CD4-positive, alpha-beta T cell treated with Interleukin-6 for 4 hours (primary cell): Measurements from ENCODE around the gene PGGT1B.

Experiments
- DNase-seq: peaks from one replicate; pipeline ENCODE4 v3.0.0-alpha.2; 2020; ENCODE audit warnings: mixed read lengths

Gene PGGT1B

DNA sequence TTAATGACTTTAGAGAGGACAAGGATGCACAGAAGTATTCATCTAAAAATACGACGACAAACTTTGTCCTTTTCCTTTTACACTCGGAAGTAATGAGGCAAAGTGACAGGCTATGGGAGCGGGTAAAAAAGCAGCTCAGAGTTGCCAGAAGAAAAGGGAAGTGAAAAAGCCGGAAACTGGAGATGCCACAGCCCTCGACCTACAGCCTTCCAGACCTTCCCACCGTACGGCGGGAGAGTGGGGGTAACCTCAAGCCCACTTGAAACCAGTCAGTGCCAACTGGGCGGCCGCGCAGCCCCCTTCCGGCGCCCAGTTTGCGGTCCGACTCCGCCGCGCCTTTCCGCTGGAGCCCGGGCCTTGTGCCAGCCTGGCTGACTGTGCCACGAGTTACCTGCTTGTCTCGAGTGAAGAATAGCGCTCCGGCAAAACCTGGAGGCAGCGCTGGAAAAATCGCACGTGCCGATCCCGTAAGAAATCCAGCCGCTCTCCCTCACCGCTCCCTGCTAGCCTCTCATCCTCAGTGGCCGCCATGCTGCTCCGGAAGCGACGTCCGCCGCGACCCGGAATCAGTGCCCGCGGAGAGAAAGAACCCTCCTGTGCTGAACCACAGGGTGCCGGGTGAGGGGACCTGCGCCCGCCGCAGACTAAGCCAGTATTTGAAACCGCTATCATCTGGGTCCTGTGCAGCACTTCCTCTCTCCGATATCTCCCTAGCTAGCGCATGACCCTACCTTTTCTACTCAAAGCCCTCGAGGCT lies at the start of gene PGGT1B:
PGGT1B (minus strand) TSS at position 557 of the 757 bp plus-strand sequence; CDS start at position 531, 26 bp downstream.
- peak; percentile 74 for DNase-seq

GRCh38 chr5:115309751-115310370 lies 47.2 kb upstream of the PGGT1B start:
- no peak for DNase-seq

DNA sequence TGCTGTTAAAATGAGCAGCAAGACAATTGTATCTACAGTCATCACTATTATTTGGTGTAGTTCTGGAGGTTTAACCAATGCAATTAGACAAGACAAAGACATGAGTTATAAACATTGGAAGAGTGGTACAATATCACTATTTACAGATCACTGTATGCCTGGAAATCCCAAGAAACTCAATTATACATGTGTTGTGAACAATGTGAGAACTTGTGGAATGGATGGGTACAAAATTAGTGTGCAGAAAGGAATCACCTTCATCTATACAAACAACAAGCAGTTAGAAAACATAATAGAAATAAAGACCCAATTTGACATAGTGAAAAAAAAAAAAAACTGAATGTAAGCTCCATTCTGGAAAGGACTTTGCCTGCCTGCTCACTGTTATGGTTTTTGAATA lies 46.1 kb upstream of the PGGT1B start:
- no peak for DNase-seq

GRCh38 chr5:115306011-115306536 lies 43.4 kb upstream of the PGGT1B start:
- DNase-seq: no peak

GRCh38 chr5:115304496-115304895 lies 41.8 kb upstream of the PGGT1B start:
- DNase-seq: no peak

GRCh38 chr5:115298811-115299210 lies 36.1 kb upstream of the PGGT1B start:
- no peak for DNase-seq

DNA sequence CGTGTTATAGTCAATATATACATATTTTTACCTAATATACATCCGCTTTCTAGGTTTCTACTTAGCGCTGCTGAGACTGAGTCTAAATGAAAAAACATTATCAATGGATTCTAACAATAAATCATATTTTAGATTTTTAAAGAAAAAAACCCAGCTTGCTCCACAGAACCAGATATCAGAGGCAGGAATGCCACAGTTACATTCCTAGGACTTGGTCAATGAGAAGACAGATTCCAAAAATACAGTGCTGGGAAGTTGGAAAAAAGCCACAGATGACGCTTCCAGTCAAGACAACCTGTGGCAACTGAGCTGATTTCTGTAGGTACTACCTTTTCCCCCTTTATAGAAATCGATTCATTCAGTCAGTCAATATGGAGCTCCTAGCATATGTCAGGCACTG lies 34.4 kb upstream of the PGGT1B start:
- no peak for DNase-seq

GRCh38 chr5:115296124-115297022 lies 33.7 kb upstream of the PGGT1B start, which contains the start of gene CCDC112:
Gene CCDC112, minus strand, starts transcription at chr5:115296654. Its CDS starts 111 bp downstream, at chr5:115296543.
- peak; percentile 90 for DNase-seq

- DNase-seq: no peak
Measured at GRCh38 chr5:115295777-115296123, 33.1 kb upstream of the PGGT1B start.

DNA sequence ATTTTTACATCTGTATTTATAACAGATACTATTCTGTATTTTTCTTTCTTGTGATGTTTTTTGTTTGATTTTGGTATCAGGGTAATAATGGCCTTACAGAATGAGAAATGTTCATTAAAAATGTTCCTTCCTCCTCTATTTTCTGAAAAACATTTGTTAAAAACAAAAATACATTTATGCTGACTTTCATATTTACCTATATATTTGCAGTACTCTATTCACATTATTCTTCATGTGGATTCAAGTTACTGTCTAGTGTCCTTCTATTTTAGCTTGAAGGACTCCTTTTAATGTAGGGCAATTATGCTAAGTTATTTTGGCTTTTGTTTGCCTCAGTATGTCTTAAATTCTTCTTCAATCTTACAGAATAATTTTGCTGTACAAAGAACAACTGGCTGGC lies 28.7 kb upstream of the PGGT1B start:
- no peak for DNase-seq

DNA sequence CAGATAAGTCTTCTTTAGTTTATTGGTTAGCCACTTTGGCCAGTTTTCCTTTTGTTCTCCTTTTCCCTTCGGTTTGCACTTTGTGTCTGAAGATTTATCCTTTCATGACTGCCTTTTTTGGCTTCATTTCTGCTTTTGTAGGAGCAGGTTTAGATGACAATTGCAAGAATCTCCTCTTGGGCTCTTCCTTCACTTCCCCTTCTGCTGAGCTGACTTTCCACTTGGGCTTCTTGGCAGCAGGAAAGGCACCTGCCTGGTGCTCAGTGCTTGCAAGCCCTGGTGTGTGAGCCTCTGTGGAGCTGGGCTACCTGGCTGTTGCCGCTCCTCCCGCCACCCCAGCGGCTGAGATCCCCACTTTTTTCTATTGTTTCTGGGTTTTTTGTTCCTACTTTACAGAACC lies 26.4 kb upstream of the PGGT1B start:
- no peak for DNase-seq

DNA sequence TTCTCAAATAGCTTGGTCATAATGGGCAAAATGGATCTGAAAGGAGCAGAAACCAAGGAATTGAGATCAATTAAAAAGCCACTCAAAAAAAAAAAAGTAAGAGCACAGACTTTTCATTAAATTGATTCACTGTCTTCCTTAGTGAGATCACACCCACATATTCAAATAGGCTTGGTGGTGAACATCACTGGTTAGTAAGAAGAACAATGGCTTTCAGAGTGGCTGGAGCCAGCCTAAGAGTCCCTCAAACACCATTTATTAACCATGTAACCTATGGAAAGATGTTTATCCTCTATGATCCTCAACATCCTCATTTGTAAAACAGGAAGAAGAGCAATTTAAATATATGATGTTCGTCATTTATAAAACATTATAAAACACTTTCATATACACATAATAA lies 21.3 kb upstream of the PGGT1B start:
- no peak for DNase-seq

GRCh38 chr5:115282131-115282530 lies 19.5 kb upstream of the PGGT1B start:
- DNase-seq: no peak

- no peak for DNase-seq
Measured at GRCh38 chr5:115274584-115274983, 11.9 kb upstream of the PGGT1B start.

- no peak for DNase-seq
Measured at GRCh38 chr5:115272297-115272958, 9.8 kb upstream of the PGGT1B start.

GRCh38 chr5:115271295-115272050 lies 8.8 kb upstream of the PGGT1B start:
- DNase-seq: no peak

GRCh38 chr5:115267617-115268016 lies 4.9 kb upstream of the PGGT1B start:
- no peak for DNase-seq

DNA sequence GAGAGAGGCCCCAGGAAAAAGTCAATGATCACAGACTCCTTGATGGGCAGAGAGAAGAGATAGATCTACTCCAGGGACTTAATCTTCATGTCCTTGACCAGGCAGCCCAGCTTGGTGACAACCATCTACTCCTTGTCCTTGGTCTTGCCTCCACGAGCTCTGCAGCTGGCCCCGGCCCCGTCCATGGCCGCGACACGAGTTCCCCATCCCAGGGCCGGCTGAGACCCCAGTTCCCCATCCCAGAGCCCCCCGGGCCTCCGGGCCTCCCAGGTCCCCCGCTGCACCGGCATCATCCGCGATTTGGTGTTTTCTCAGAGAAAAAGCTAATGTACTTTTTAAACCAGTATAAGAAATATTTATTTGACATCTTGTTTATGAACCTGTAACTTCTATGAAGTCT lies 2.5 kb upstream of the PGGT1B start:
- DNase-seq: no peak

GRCh38 chr5:115264786-115265185 lies 2.1 kb upstream of the PGGT1B start:
- DNase-seq: no peak

DNA sequence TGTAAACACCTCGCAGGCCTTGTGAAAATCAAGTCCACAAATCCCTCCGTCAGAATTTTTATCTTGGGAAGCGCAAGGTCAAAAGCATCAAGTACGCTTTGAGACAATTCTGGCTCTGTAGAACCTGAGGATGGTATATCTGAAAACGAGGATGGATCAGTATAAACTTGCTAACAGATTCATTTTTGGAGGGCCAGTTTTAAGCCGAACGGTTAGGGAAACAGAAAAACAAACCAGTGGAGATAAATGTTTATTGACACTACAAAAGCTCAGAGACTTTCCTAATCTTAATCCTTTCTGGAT lies 352 bp upstream of the PGGT1B start:
- DNase-seq: no peak

DNA sequence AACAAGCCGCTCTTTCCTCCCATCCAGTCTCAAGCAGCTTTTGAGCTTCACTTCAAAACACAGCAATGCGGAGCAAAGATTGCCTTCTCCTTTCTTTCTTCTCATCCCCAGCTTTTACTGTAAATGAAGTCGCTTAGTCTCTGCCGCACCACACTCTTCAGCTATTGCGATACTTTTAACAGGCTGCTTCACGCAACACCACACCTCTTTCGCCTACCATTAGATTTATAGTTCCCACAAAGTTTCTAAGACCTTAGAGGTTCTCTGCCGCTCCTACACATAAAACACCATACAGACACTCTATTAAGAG lies 711 bp downstream of the PGGT1B start:
- no peak for DNase-seq

DNA sequence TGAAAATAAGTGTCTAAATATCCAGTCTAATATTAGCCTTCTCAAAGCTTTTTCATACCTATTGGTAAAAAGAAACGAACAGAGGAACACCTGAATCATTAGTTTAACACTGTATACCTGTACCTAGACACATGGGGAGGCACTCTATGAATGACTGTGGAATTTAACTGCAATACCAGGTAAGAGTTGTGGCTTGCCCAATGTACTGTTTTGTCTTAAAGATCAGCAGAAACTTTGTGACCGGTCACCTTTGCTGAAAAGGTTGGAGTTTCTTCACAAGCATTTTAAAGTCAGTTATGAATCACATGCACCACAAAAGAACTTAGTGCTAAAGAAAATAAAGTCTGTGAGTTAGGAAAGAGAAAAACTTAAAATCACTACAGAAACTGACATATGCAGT lies 2.4 kb downstream of the PGGT1B start:
- no peak for DNase-seq
